Measurements from ENCODE around the gene PNPLA3.

The PNPLA3 gene

DNA sequence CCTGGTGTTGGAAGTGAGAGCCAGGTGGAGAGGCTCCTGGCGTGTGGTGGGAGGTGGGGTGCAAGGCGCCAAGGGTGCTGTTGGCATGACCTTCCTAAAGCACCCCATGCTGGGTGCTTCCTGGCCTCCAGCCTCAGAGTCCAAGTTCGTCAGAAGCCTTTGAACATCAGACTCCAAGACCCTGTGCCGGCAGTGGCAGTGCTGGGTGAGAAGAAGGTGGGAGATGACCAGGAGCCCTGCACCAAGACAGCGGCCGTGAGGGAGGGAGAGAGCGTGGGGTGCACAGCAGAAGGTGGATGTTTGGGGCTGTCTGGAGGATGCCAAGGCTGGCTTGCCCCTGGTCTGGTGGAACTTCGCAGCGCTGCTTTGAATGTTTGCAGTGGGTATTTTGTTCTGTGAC, 70.8 kb downstream of the PNPLA3 start:
- no peak for DNase-seq

DNA sequence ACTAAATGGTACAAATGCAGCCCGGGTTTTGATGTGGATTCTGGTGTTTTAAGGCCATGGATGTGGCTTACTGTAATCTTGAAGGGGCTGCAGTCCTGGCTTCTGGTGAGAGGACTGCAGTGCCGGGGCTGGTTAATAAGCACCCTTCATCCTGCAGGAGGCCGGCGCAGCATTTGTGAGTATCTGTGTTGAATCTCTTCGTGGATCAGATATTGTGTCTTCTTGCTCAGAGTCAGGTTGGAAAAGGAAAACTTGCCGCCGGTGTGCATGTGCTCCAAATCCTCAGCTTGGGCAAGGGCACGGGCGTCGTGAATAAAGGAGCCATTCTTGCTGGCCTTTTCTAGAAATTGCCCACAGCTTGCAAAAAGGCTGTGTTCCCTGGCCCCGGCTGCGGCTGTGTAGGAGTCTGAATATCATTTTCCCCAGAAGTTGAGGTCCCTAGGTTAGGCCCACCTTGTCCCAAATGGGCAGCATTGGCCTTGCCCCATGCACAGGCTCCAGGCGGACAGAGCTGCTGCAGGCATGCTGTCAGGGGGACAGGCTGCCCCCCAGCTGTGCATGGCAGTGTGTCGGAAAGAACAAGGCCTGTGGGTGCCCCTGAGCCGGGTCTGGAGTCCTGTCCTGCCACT, 71.6 kb downstream of the PNPLA3 start:
- DNase-seq = no peak

DNA sequence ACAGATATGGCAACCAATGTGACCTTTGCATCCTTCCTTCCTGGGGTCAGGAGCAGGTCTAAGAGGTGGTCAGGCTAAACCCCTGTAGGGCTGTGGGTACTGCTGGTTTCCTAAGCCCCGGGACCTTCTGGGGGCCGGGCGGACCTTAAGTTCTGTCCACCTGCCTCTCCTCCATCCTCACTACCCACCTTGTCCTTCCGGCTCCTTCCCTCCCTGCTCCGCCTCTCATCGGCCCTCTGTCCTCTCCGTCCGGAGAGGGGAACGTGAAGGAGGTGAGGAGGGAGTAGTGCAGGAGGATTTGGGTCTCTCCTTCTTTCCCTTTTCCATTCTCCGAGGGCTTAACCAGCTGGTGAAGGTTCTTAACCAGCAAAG, 72.2 kb downstream of the PNPLA3 start:
- no peak for DNase-seq

DNA sequence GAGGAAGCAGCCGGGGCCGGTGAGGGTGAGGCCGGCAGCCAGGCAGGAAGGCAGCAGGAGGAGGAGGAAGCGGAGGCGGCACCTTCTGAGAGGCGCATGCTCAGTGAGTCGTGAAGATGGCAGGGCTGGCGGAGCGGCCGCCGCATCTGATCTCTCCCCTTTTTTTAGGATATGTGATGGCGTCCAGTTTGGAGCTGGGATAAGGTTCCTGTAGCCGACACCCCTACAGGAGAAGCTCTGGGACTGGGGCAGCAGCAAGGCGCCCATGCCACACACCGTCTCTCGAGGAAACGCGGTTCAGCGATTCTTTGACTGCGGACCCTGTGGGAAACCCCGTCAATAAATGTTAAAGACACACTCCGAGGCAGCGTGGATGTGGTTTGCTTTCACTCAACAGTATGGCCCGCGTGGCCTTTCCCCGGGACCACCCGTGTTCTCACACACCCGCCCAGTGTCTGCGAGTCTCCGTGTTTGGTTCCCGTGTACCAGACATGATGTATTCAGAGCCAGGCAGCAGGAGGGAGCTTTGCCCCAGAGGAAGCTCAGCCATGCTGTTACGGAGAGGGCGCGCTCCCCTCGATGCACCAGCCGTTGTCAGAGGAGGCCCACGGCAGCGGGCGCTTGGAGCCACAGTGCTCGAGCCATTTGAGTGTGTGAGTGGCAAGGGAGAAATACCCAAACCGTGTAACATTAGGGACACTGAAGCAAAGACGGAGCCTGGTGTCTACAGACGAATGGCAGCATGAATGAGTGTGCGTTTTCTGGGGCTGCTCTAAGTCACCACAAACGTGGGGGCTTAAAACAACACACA, 72.8 kb downstream of the PNPLA3 start:
- DNase-seq = peak; percentile 65 to 75

DNA sequence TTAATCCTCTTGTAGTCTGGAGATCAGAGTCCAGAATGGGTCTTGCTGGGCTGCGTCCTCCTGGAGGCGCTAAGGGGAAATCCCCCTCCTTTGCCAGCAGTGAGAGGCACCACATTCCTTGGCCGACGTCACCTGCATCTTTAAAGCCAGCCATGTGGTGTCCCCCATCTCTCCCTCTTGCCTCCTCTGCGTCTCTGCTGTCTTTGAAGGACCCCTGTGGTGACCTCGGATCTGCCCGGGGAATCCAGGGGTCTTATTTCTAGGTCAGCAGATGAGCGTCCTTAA, 73.3 kb downstream of the PNPLA3 start:
- DNase-seq = no peak

Measured in inflammatory macrophage treated with lipopolysaccharide for 1 hour (primary cell).